Tibial nerve (tissue), 4 donors: ENCODE data around the gene ATAD3A. TPM values are rescaled to one million over a fixed set of nuclear protein-coding genes. Genes with fewer than 3 reads are reported as not detected.

ENCODE experiments used
- DNase-seq, 2 donors: peaks; one replicate each; pipeline ENCODE4 v3.0.0-alpha.2; 2019; ENCODE audit warnings: low spot score in 2 of 2
- H3K27ac ChIP-seq, 4 donors: fragments of 200-600 bp; sonication (generic) in 3 of 4; one replicate each; pipeline ENCODE4 v1.5.1; 2017 to 2019; ENCODE audit warnings: mild to moderate bottlenecking in 1 of 4
- H3K27me3 ChIP-seq, 2 donors: fragments of 200-600 bp; sonication (generic) in 1 of 2; one replicate each; pipeline versions ENCODE4 v1.5.1 to v1.6.0; 2017 to 2019
- H3K36me3 ChIP-seq, 3 donors: fragments of 200-600 bp; sonication (generic); one replicate each; pipeline ENCODE4 v1.5.1; 2018 to 2019
- H3K4me1 ChIP-seq, 4 donors: fragments of 200-600 bp; sonication (generic) in 3 of 4; one replicate each; pipeline ENCODE4 v1.5.1; 2017 to 2019
- H3K4me3 ChIP-seq, 4 donors: fragments of 200-600 bp; sonication (generic) in 3 of 4; one replicate each; pipeline ENCODE4 v1.5.1; 2017 to 2019; ENCODE audit warnings: mild to moderate bottlenecking in 1 of 4, moderate library complexity in 1 of 4
- H3K9me3 ChIP-seq, 4 donors: fragments of 200-600 bp; sonication (generic) in 3 of 4; one replicate each; pipeline ENCODE4 v1.5.1; 2017 to 2019
- EP300 ChIP-seq, 2 donors: sonication (generic); formaldehyde crosslinking; IDR thresholded peaks; one replicate each; pipeline ENCODE4 v1.6.1; 2017; ENCODE audit warnings: antibody characterized with exemption in 2 of 2, mild to moderate bottlenecking in 1 of 2
- POLR2A ChIP-seq, 2 donors: fragments of 450-650 bp; IDR thresholded peaks; one replicate each; pipeline ENCODE4 v1.6.1; 2017; ENCODE audit warnings: antibody characterized with exemption in 2 of 2, mild to moderate bottlenecking in 2 of 2, moderate library complexity in 2 of 2
- WGBS, 2 donors: methylation state at CpG; one replicate each; pipeline ENCODE4 v1.1.5; 2018; 5-methylcytosine and 5-hydroxymethylcytosine counted together
- total RNA-seq, 4 donors: library from RNA; depleted of rRNA; stranded (reverse); fragments of >200 nt; gene quantifications; one replicate each; pipeline ENCODE4 v1.1.0, GENCODE V29; 2016
- TF ChIP-seq, protein P1 (sequence below), 5 experiments: fragments of 200-600 bp in 3 of 5; fragments of 450-650 bp in 2 of 5; sonication (generic) in 3 of 5; IDR thresholded peaks; one replicate each; pipeline ENCODE4 v1.5.1; 2016 to 2019; ENCODE audit warnings: antibody characterized with exemption in 5 of 5, mild to moderate bottlenecking in 3 of 5, moderate library complexity in 2 of 5

ATAD3A gene
- total RNA-seq, 4 donors from 2014 or later = 19.6 to 47.4 (median 27.0) TPM

DNA sequence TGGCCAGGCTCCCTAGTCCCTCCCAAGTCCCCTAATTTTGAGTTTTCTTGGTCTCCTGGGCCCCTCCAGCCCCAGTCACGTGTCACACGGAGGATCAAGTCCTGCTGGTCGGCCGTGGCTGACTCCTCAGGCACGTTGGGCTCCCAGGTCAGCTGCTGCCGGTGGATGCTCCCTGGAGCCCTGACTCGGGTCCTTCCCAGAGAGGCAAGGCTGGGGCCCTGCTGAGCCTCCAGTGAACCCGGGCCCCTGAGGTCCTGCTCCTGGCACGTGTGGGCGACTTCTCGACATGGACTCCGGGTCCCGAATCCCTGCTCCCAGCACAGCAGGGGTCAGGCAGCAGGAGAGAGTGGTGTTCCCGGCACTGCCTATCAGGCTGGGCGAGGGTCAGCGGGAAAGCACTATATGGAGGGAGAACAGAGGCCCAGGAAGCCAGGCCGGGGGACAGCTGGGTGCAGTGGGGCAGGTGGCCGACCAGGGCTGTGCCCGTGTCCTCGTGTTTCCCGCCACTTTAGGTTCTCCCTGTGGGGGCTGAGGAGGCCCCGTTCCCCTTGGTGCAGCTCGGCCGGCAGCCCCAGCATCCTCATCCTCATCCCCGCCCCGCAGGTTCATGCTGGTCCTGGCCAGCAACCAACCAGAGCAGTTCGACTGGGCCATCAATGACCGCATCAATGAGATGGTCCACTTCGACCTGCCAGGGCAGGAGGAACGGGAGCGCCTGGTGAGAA, 15.3 kb downstream of the ATAD3A start:
- H3K4me3 ChIP-seq = no peak overlapping the region
- no peaks in the 10 kb centered on the region for H3K27me3 ChIP-seq
- peaks cover 0 to 19% (median 3%) of the 10 kb centered on the region in 4 donors for H3K9me3 ChIP-seq
- 88 to 91% methylated on average over 27 to 31 of the region's 31 CpGs for WGBS, 2 donors
- no peak for DNase-seq
- peaks cover 0 to 88% (median 4%) of the 10 kb centered on the region in 3 donors for H3K36me3 ChIP-seq
- H3K4me1 ChIP-seq = no peaks in the 10 kb centered on the region
- TF ChIP-seq POLR2A (IDR thresholded peaks at IDR 0.05) (no peak), EP300 (IDR thresholded peaks at IDR 0.05) (no peak)
- TF ChIP-seq, protein P1, sequence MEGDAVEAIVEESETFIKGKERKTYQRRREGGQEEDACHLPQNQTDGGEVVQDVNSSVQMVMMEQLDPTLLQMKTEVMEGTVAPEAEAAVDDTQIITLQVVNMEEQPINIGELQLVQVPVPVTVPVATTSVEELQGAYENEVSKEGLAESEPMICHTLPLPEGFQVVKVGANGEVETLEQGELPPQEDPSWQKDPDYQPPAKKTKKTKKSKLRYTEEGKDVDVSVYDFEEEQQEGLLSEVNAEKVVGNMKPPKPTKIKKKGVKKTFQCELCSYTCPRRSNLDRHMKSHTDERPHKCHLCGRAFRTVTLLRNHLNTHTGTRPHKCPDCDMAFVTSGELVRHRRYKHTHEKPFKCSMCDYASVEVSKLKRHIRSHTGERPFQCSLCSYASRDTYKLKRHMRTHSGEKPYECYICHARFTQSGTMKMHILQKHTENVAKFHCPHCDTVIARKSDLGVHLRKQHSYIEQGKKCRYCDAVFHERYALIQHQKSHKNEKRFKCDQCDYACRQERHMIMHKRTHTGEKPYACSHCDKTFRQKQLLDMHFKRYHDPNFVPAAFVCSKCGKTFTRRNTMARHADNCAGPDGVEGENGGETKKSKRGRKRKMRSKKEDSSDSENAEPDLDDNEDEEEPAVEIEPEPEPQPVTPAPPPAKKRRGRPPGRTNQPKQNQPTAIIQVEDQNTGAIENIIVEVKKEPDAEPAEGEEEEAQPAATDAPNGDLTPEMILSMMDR (IDR thresholded peaks at IDR 0.05) = no peak
- no peak overlapping the region for H3K27ac ChIP-seq

DNA sequence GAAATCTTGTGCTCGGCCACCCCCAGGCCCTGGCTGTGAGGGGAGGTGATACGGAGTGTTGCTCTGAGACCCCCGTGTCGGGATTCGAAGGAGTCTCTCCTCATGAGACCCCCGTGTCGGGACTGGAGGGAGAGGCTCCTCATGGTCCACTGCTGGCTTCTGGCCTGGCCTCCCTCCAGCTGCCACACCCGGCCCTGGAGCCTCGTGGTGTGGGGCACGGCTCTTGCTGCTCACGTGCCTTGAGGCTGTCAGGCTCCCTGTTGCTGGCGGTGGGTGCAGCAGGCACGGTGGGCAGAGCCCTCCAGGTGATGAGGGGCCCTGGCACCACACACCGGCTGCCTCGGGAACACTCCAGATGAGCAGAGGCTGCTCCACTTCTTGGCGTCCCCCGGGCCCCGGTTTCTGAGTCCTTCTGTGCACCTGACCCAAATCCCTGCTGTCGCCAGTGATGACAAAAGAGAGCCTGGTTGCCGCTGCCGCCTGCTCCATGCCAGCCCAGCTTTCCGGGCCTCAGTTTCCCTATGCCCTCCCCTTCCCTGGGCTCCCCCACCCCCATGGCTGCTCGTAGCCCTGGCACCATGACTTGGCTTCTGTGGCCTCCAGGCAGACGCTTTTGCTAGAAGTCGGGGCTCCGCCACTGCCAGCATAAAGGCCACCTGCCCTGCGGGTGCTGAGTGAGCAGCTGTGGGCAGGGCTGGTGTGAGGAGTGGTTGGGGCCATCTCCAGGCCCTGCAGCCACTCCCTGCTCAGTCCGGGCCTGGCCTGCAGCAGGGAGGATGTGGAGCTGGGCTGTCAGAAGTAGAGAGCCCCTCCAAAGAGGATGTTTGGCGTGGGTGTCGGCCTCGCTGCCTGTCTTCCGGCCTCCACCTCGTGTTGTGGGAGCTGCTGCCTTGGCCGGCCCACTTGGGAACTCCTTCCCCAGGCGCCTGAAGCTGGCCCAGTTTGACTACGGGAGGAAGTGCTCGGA, 16.6 kb downstream of the ATAD3A start:
- H3K36me3 ChIP-seq = peaks cover 0 to 87% (median 4%) of the 10 kb centered on the region in 3 donors

DNA sequence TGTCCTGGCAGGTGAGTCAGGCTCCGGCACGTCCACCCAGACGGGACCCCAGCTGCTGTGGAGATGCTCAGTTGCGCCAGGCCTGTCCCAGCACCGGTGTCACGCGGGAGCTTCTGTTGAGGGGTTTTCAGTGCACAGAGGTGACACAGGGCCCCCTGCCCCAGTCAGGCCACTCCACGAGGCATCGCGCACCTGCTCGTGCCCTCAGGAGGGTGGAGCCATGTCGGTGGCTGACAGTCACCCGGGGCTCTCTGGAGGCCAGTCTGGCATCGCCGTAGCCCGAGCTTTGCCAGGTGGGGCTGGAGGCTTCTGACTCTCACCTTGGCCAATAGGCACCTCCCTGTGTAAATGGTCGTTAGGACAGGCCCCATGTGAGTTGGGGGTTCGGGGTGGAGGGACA, 17.4 kb downstream of the ATAD3A start:
- Histone ChIP-seq H3K9me3 (peaks cover 0 to 28% (median 3%) of the 10 kb centered on the region in 4 donors), H3K36me3 (peaks cover 0 to 89% (median 4%) of the 10 kb centered on the region in 3 donors), H3K4me1 (no peaks in the 10 kb centered on the region), H3K27me3 (no peaks in the 10 kb centered on the region), H3K4me3 (no peak overlapping the region), H3K27ac (no peak overlapping the region)
- no peak for TF ChIP-seq POLR2A (IDR thresholded peaks at IDR 0.05)
- TF ChIP-seq, protein P1 (IDR thresholded peaks at IDR 0.05) = no peak
- TF ChIP-seq EP300 (IDR thresholded peaks at IDR 0.05) = no peak
- DNase-seq = no peak
- WGBS, 2 donors = 96 to 98% methylated on average over 9 to 16 of the region's 18 CpGs

More for the DNA sequence above, 16.6 kb downstream of the ATAD3A start:
- no peak overlapping the region for H3K4me3 ChIP-seq
- TF ChIP-seq, protein P1 (IDR thresholded peaks at IDR 0.05) = no peak
- TF ChIP-seq EP300 (IDR thresholded peaks at IDR 0.05) (no peak), POLR2A (IDR thresholded peaks at IDR 0.05) (no peak)
- DNase-seq = no peak
- H3K4me1 ChIP-seq = no peaks in the 10 kb centered on the region
- 87 to 93% methylated on average over 18 to 36 of the region's 37 CpGs for WGBS, 2 donors
- no peaks in the 10 kb centered on the region for H3K27me3 ChIP-seq
- peaks cover 0 to 28% (median 3%) of the 10 kb centered on the region in 4 donors for H3K9me3 ChIP-seq
- H3K27ac ChIP-seq = no peak overlapping the region

GRCh38 chr1:1529936-1530335, 18.0 kb downstream of the ATAD3A start:
- H3K4me3 ChIP-seq = no peak overlapping the region
- no peaks in the 10 kb centered on the region for H3K27me3 ChIP-seq
- no peaks in the 10 kb centered on the region for H3K4me1 ChIP-seq
- 97 to 99% methylated on average over 8 of the region's 8 CpGs for WGBS, 2 donors
- peaks cover 0 to 28% (median 3%) of the 10 kb centered on the region in 4 donors for H3K9me3 ChIP-seq
- no peak for TF ChIP-seq POLR2A (IDR thresholded peaks at IDR 0.05)
- TF ChIP-seq EP300 (IDR thresholded peaks at IDR 0.05) = no peak
- TF ChIP-seq, protein P1 (IDR thresholded peaks at IDR 0.05) = no peak
- no peak overlapping the region for H3K27ac ChIP-seq
- peaks cover 0 to 90% (median 4%) of the 10 kb centered on the region in 3 donors for H3K36me3 ChIP-seq
- no peak for DNase-seq
